ENCODE results near the gene SDCCAG8. TPM values are rescaled to one million over a fixed set of nuclear protein-coding genes. Genes with fewer than 3 reads are reported as not detected.

SDCCAG8 gene
- total RNA-seq, 1 experiment from 2014 or later = 10.0 TPM

DNA sequence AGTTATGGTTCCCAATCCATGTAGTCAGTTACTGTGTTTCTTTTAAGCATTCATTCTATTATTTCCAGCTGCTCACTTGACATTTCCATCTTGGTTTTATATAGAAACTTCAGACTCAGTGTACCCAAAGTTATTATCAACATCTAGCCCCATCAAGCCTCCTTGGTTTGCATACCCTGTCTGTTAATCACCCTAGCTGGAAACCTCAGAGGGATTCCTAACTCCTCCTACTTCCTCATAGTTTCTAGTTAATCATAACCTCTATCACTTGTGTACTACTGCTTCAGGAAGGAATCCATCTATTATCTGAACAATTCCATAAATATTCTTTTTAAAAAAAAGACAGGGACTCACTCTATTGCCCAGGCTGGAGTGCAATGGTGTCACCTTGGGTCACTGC is 293.3 kb downstream of the SDCCAG8 start:
- peaks cover 0 to 3% (median 0%) of the 10 kb centered on the region in 3 experiments; a peak in 1 of 7 replicates for H3K36me3 Mint-ChIP-seq (ENCODE audit: insufficient read depth in 1 of 3, low read depth in 3 of 3)
- Histone ChIP-seq H3K18ac (ENCODE audit: insufficient read length, low read depth, low read length) (no peak overlapping the region), H3K4ac (ENCODE audit: low read depth, low read length) (no peak overlapping the region), H3K79me2 (ENCODE audit: insufficient read depth, low read length) (no peaks in the 10 kb centered on the region), H4K20me1 (ENCODE audit: control insufficient read depth, insufficient read depth, insufficient read length) (no peaks in the 10 kb centered on the region), H3K56ac (ENCODE audit: insufficient read length, low read depth, low read length) (no peak overlapping the region), H2AK5ac (ENCODE audit: insufficient read length, low read length) (no peak overlapping the region), H4K91ac (ENCODE audit: insufficient read length, low read depth, low read length) (no peak overlapping the region), H2BK5ac (ENCODE audit: insufficient read length, low read length) (no peak overlapping the region), H3K4me1 (ENCODE audit: insufficient read depth, low read length) (no peaks in the 10 kb centered on the region), H3K79me1 (ENCODE audit: insufficient read depth, low read depth, low read length, poor library complexity, severe bottlenecking) (no peaks in the 10 kb centered on the region), H3K23ac (ENCODE audit: insufficient read length, low read depth, low read length) (no peak overlapping the region), H3K9ac (ENCODE audit: extremely low read depth, insufficient read length, low read length) (no peak overlapping the region), H3K4me2 (ENCODE audit: insufficient read depth, insufficient read length, low read length) (no peak overlapping the region), H3K27ac (ENCODE audit: insufficient read length, low read depth, low read length) (no peak overlapping the region), H2AFZ (ENCODE audit: low read length) (no peak overlapping the region), H3K23me2 (ENCODE audit: insufficient read length, low read depth, low read length, poor library complexity, severe bottlenecking) (no peaks in the 10 kb centered on the region), H3T11ph (ENCODE audit: low read length) (no peak overlapping the region), H2BK15ac (ENCODE audit: low read depth, low read length) (no peak overlapping the region), H3K27me3 (ENCODE audit: insufficient read depth, low read length) (no peaks in the 10 kb centered on the region), H3K9me3 (ENCODE audit: control insufficient read depth, low read depth, low read length) (no peaks in the 10 kb centered on the region), H2BK12ac (ENCODE audit: insufficient read length, low read depth, low read length) (no peak overlapping the region), H3K14ac (ENCODE audit: insufficient read depth, low read length) (no peak overlapping the region), H2BK120ac (ENCODE audit: low read depth, low read length, poor library complexity, severe bottlenecking) (no peak overlapping the region), H2BK20ac (ENCODE audit: low read depth, low read length, poor library complexity, severe bottlenecking) (no peak overlapping the region), H4K8ac (replicated peaks; ENCODE audit: insufficient read length, low read depth, low read length) (no peak overlapping the region), H4K5ac (ENCODE audit: insufficient read length, low read depth, low read length) (no peak overlapping the region)
- no peak overlapping the region for H3K27ac Mint-ChIP-seq
- H3K27me3 Mint-ChIP-seq (ENCODE audit: low read depth) = no peaks in the 10 kb centered on the region
- no peak overlapping the region for H3K4me3 Mint-ChIP-seq
- no peak for DNase-seq
- H3K9me3 Mint-ChIP-seq = peaks cover 0 to 2% of the 10 kb centered on the region in 2 experiments; a peak in 2 of 5 replicates
- peaks cover 4 to 7% of the 10 kb centered on the region in 2 experiments; a peak in 2 of 4 replicates for H3K4me1 Mint-ChIP-seq
- TF ChIP-seq, protein P1, sequence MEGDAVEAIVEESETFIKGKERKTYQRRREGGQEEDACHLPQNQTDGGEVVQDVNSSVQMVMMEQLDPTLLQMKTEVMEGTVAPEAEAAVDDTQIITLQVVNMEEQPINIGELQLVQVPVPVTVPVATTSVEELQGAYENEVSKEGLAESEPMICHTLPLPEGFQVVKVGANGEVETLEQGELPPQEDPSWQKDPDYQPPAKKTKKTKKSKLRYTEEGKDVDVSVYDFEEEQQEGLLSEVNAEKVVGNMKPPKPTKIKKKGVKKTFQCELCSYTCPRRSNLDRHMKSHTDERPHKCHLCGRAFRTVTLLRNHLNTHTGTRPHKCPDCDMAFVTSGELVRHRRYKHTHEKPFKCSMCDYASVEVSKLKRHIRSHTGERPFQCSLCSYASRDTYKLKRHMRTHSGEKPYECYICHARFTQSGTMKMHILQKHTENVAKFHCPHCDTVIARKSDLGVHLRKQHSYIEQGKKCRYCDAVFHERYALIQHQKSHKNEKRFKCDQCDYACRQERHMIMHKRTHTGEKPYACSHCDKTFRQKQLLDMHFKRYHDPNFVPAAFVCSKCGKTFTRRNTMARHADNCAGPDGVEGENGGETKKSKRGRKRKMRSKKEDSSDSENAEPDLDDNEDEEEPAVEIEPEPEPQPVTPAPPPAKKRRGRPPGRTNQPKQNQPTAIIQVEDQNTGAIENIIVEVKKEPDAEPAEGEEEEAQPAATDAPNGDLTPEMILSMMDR (conservative IDR thresholded peaks at IDR 0.05) = no peak

Small RNA genes lying within 50 kb of the gene (microRNA-seq; reads per million reads assigned to microRNA genes)
- gene MIR4677 (ENCODE audit: borderline microRNAs expressed) = not detected

Other genes starting within 250 kb of the SDCCAG8 start
- gene CEP170, start 760 bp upstream of the SDCCAG8 start, total RNA-seq (2021) = 97.7 and 99.2 TPM in 2 replicates